GM19025 (cell line): ENCODE data around the gene PARP9.

ENCODE experiments used
- ATAC-seq: cut with Tn5 transposase; IDR thresholded peaks from one replicate; pipeline ENCODE4 v1.9.1; 2021; ENCODE audit warnings: mild to moderate bottlenecking, low read depth, moderate library complexity; ENCODE audit not compliant: unreplicated experiment

PARP9 gene

GRCh38 chr3:122493296-122493695 lies 70.8 kb downstream of the PARP9 start:
- ATAC-seq, result no peak

GRCh38 chr3:122488262-122488973 lies 75.7 kb downstream of the PARP9 start:
- ATAC-seq, result no peak

- ATAC-seq, result no peak
These were observed 79.1 kb downstream of the PARP9 start for GRCh38 chr3:122484985-122485384.

- ATAC-seq, result no peak
These were observed 82.7 kb downstream of the PARP9 start for GRCh38 chr3:122481390-122481789.
